HG02623 (cell line): ENCODE data around the gene GGNBP2.
"Not testable (repeated sequence)": the region's sequence is repeated elsewhere in the genome, so short reads cannot be mapped to it uniquely, and the experiment has no call there.

Experiments used
- ATAC-seq: cut with Tn5 transposase; IDR thresholded peaks from one replicate; pipeline ENCODE4 v1.9.1; 2021; ENCODE audit warnings: moderate library complexity; ENCODE audit not compliant: unreplicated experiment

Gene GGNBP2

DNA sequence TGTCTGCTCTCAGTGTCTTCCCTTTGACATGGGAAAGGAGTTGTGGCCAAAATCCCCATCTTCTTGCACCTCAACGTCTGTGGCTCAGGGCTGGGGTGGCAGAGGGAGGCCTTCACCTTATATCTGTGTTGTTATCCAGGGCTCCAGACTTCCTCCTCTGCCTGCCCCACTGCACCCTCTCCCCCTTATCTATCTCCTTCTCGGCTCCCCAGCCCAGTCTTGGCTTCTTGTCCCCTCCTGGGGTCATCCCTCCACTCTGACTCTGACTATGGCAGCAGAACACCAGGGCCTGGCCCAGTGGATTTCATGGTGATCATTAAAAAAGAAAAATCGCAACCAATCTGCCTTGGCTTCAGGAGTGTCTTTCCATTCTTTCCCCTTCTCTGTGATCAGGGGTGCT lies 55.7 kb downstream of the GGNBP2 start:
- ATAC-seq, result no peak

DNA sequence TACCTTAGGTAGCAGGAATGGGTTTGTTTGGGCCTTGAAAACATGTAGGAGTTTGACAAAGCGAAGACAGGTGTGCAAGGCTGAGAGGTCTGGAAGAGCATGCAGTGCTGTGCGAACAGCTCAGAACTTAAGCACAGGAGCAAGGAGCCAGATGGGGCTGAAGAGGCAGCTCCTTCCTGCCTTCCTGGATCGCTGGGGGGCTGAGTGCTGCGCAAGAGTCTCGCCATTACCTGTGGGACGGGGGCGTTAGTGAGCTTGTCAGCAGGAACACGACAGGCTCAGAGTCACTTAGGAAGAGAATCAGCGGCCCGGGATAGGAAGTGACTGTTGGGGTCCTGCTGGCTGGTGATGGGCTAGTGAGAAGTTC lies 56.2 kb downstream of the GGNBP2 start:
- peak; percentile 4 for ATAC-seq

DNA sequence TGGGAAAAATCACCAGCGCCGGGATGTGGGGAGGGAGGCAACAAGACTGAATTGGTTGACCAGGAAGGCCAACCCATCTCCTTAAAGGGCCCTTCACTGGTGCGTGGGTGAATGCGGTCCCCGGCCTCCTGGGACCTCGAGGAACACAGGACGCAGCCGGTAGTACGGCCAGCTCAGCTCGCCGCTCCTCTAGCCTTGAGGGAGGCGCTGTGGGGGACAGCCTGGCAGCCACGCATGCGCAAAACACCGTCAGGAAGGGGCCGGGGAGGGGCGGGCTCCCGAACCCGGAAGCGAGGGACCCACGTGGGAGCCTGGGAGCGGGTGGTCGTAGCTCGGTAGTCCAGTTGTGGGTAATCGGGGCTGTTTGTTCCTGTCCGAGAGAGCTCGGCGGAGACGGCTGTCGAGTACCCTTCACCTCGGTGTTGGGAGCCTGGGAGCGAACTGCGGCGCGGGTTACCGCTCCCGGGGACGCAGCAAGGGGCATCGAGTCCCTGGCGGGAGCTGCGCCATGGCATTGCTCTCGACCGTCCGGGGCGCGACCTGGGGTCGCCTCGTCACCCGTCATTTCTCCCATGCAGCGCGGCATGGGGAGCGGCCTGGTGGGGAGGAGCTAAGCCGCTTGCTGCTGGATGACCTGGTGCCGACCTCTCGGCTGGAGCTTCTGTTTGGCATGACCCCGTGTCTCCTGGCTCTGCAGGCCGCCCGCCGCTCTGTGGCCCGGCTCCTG lies 56.7 kb downstream of the GGNBP2 start, which contains the start of gene MRM1:
TSS of gene MRM1 (plus strand) at position 281 of the 727 bp plus-strand sequence. CDS start at position 509, 228 bp downstream.
- peak; percentile 78 for ATAC-seq

DNA sequence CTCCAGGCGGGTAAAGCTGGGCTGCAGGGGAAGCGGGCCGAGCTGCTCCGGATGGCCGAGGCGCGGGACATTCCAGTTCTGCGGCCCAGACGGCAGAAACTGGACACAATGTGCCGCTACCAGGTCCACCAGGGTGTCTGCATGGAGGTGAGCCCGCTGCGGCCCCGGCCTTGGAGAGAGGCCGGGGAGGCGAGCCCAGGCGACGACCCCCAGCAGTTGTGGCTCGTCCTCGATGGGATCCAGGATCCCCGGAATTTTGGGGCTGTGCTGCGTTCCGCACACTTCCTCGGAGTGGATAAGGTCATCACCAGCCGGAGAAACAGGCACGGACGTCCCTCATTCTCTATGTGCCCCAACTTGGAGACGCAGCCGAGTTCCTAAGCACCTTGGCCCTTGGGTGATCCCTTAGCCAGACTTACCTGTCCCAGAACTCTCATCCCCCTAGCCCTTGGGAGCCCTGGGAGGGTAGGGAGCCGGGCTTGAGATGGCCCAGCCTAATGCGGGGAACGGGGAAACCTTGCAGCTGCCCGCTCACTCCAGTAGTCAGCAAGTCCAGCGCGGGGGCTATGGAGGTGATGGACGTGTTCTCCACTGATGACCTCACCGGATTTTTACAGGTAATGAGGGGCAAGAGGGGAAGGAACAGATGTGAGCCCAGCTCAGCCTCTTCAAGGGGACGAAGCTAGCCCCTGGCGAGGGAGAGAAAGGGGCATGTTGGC lies 57.5 kb downstream of the GGNBP2 start:
- ATAC-seq, result peak; percentile 4

DNA sequence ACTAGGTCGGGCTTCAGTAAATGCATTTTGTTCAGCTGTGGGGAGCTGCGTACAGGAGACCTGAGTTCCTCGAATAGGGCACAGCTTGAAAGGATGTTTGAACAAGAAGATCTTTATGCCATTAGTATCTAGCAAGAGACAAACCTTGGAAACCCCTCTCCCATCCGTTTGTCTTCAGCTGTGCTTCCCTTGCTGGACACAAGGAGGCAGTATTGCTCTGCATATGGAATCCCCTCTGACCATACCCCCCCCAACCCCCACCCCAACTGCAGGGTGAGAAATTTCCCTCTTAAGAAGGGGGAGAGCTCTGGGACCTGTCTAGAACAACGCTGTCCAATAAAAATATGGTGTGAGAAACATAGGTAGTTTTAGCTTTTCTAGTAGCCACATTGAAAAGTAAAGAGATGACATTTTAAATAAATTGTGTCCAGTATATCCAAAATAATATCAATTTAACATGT lies 58.2 kb downstream of the GGNBP2 start:
- ATAC-seq, result no peak

DNA sequence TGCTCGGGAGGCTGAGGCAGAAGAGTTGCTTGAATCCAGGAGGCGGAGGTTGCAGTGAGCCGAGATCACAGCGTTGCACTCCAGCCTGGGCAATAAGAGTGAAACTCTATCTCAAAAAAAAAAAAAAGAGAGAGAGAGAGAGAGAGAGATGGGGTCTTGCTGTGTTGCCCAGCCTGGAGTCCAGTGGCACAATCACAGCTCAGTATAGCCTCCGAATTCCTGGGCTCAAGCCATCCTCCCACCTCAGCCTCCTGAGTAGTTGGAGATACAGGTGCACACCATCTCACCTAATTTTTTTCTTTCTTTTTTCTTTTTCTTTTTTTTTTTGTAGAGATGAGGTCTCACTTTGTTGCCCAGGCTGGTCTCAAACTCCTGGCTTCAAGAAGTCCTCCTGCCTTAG lies 60.3 kb downstream of the GGNBP2 start:
- ATAC-seq, result not testable (repeated sequence)

DNA sequence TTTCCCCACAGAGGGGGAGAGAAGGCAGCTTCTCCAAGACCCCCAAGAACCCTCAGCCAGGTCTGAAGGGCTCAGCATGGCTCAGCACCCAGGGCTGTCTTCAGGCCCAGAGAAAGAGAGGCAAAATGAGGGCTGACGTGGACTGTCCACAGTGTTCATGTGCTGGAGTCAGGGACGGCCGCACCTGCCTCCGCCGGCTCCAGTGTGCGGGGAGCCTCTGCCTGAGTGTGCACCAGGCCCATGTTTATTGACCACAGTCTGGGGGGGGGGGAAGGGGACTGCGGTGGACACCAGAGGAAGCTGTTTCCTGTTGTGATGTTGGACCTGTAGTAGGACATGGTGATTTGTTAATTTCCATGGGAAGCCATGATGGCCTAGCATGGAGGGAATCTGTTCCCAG lies 63.6 kb downstream of the GGNBP2 start:
- no peak for ATAC-seq

DNA sequence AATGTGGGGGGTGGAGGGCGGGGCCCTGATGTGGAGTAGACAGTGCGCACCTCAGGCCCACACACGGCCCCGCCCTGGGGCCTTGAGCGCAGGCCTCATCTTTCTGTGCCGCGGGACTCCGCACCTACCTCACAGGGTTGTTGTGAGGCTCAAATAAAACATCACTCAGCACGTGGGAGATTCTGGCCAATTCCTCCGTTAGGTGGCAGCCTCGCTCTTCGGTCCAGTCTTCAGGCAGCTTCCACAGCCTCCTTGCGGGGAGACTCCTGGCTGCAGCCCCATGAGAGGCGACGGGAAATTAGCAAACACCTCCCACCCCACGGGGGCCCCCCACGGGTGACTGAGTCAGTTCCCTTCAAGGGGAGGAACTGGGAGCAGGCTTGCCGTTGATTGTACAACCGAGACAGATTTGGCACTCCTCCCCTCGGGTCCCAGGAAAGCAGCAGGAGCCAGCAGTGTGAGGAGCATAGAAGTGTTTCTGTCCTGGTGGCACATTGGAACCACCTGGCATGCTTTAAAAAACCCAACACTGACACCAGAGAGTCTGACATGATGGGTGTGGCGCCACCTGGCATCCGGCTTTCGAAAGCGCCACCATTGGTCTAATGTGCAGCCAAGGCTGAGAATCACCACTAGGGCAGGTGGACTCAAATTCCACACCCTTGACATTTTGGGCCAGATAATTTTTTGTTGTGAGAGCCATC lies 64.2 kb downstream of the GGNBP2 start:
- no peak for ATAC-seq

DNA sequence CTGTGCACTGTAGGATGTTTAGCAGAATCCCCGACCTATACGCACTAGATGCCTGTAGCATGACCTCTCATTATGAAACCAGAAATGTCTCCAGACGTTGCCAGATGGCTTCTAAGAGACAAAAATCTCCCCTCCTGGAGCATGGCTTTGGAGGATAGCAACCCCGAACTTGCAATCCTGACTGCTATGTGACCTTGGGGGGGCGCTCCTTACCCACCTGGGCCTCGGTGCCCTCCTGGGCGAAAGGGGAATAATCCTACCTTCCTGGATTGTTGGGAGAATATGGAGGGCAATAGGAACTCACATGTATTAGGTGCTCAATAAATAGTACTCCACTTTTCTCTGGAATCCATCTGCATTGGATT lies 64.8 kb downstream of the GGNBP2 start:
- no peak for ATAC-seq

DNA sequence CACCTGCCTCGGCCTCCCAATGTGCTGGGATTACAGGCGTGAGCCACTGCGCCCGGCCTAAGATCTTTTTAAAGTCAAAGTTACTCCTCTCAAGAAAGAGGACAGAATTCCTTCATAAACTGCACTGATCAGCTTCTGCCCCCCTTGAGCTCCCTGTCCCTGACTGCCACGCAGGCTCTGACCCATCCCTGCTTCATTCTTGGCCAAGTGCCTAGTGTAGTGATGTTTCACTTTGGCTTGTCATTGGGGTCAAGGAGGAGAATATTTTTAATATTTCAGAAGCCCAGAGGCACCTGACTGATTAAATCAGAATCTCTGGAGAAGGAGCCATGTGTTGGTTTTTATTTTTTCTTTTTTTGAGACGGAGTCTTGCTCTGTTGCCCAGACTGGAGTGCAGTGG lies 65.8 kb downstream of the GGNBP2 start:
- ATAC-seq, result no peak

DNA sequence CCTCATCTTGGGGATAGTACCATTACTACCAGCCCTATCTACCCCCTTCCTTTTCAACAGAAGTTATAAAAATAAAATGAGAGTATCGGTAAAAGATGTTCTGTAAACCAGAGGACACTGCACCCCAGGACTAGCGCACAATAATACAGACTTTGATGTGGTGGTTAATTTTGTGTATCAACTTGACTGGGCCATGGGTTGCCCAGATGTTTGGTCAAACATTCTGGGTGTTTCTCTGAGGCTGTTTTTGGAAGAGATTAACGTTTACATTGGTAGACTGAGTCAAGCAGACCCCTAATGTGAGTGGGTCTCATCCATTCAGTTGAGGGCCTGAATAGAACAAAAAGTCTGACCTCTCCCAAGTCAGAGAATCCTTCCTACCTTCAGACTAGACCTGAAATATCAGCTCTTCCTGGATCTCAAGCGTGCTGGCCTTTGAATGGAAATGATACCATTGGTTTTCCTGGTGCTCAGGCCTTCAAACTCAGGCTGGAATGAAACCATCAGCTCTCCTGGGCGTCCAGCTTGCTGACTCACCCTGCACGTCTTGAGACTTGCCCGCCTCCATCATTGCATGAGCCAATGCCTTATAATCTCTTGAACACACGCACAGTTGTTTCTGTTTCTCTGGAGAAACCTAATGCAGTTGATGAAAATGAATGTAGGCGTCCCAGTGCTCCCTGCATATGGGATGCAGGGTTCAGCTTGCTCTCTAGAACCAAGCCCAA lies 66.8 kb downstream of the GGNBP2 start:
- no peak for ATAC-seq

DNA sequence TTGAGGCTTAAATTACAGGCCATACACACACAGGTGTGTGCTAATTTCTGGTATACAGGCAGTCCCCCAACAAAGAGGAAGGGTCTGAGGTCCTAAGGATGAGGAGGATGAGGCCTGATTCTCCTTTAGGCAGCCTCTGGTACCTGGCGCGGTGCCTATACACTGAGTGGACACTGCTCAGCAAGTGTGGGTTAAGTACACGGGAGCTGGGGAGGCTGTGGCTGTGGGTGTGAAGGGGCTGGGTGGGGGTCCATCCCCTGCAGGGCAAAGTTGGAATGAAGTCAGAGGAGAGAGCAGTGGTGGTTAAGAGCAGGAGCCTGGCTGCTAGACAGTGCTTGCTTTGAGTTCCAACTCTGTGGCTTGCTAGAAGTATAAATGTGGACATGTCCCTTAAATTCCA lies 67.6 kb downstream of the GGNBP2 start:
- no peak for ATAC-seq

DNA sequence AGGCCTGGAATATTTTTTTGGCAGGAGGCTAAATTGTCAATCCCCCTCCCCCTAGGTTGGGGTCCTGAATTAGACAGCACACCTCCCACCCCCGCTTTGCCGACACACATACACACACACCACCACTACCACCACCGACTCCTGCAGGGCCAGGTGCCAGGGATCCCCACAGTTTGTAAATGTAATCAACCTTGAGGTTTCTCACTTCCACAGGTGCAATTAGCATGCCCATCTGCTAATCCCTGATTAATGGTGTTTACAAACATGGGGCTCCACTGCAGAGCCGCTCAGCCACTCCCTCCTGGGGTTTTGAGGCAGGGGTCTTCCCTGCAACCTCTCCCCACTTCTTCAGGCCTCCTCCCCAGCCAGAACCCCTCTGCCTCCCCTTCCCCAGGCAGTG lies 68.4 kb downstream of the GGNBP2 start:
- no peak for ATAC-seq

DNA sequence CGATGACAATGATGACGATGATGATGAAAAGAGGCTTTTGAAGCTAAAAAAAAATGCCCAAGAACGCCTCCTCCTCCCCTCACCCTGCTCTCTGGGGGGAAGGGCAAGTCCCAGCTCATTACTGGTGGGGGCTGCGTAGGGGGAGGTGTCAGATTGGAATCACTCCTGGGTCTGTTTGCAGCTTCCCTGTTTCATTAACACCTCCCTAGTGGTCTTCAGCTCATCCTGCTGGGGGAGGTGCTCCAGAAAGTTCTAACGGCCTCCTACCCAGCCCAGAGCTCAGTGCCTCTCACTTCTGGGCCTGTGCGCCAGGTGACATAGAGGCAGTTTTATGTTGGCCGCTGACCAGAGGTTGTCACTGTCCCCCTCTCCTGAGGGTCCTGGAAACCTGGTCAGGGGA lies 69.4 kb downstream of the GGNBP2 start:
- ATAC-seq, result no peak

DNA sequence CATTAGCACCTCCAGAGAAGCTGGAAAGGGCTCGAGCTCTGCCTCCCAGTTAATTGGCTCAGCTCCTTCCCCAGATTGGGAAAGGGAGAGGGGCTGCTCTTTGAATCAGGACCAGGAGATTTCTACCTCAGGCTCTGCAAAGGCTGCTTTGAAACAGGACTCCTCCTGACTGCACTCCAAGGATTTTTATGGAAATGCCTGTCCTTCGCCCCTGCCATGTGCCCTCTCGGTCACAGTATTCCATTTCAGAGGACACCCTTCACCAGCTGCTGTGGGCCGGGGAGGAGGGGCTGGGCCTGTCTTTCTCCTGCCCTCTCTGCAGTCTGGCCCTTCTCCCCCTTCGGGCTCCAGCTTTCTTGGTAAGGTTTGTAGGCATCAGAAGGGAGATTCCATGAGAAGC lies 70.2 kb downstream of the GGNBP2 start:
- no peak for ATAC-seq

DNA sequence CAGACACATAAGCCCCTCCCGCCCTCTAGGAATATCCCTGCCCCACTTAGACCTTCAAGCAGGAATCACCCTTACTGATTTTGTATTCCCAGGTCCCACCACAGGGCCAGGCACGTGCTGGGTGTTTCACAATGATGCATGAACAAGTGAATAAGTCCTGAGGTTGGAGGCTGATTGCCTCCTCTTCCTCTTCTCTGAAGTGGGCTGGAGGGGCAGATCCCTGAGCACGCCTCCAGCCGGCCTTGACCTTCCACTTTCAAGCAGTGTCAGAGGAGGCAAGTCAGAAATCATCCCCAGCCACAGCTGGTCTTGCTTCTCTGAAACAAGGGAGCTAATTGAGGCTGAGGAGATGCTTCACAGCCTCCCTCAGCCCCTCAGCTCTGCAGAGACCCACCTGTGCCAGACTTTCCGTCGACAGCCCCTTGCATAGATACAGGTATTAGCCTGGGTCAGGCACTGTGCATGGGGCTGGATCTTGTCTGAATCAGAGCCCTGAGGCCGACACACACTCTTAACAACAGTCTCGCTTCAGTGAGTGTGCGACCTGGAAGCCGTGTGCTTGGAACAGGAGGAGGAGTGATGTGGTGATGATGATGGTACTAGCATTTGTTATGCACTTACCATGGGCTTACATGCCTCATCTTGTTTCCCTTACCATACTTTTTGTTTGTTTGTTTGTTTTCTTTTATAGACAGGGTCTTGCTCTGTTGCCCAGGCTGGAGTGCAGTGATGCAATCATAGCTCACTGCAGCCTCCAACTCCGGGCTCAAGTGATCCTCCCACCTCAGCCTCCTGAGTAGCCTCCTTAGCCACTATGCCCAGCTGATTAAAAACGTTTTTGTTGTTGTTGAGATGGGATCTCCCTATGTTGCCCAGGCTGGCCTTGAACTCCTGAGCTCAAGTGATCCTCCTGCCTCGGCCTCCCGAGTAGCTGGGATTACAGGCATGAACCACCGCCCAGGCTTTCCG lies 71.6 kb downstream of the GGNBP2 start:
- no peak for ATAC-seq

DNA sequence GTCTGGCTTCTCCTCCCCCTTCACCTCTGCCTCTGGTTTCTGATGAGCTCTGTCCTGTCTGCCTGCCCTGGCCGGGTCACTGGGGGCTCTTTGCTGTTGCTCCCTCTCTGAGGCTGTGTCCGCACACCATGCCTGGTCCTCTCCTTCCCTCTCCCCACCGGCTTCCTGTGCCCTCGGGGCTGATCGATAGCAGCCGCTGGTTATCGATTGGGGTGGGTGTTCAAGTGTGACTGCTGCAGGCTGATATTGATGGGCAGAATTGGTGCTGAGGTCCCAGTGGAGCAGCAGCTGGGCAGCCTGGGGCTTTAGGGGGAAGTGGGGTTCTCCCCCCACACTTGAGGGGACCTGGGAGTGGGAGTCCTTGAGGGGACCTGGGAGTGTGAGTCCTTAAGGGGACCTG lies 73.1 kb downstream of the GGNBP2 start:
- no peak for ATAC-seq

DNA sequence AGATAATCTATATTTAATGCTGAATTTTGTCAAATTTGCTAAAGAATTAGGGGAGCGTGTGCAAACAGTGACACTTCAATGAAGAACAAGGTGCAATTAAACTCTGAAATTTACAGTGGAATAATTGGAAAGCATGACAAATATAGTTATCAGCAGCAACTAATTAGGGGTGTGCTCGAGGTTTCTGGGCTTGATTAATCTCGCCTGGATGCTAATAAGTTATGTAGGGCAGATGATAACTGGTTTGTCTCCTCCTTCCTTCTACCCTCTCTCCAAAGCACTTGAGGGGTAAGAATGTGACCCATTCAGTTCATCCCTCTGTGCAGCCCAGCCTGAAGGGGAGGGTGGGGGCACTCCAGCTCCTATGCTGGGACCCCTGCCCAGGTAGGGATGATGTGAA lies 78.6 kb downstream of the GGNBP2 start:
- no peak for ATAC-seq

DNA sequence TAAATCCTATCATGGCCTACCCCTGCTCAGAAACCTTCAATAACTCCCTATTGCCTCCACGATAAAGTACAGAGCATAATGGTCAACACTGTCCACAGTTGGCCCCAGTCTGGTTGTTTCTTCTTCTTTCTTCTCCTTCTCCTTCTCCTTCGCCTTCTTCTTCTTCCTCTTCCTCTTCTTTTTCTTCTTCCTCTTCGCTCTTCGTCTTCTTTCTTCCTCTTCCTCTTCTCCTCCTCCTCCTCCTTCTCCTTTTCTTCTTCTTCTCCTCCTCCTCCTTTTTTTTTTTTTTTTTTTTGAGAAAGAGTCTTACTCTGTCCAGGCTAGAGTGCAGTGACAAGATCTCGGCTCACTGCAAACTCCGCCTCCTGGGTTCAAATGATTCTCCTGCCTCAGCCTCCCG lies 80.5 kb downstream of the GGNBP2 start:
- no peak for ATAC-seq

DNA sequence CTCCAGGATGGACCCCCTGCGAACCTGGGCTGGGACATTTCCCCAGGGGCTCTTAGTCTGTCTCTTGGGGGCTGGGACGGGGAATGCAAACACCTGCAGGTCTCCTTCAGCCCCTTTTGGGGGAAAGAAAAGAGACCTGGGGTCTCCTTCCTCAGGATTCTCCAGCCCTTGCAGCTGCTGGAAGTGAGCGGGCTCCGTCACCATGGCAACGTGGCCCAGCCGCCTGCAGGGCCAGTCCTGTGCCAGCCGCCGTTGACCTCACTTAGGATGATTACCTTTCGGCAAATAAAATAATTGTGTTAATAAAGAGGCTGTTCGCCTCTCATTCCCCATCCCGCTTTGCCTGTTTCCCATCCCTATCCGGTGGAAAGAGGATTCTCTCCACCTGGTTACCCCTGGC lies 82.4 kb downstream of the GGNBP2 start:
- no peak for ATAC-seq
